22Rv1 (cell line): ENCODE data around the gene VASH2.

Source experiments
- ZFX ChIP-seq: fragments of 450-650 bp; IDR thresholded peaks from 2 replicates; pipeline ENCODE4 v1.6.1; 2017; ENCODE audit warnings: antibody characterized with exemption, borderline replicate concordance
- TF ChIP-seq, protein P1 (sequence below): fragments of 450-650 bp; IDR thresholded peaks from 2 replicates; pipeline ENCODE4 v1.5.1; 2017; ENCODE audit warnings: mild to moderate bottlenecking

DNA sequence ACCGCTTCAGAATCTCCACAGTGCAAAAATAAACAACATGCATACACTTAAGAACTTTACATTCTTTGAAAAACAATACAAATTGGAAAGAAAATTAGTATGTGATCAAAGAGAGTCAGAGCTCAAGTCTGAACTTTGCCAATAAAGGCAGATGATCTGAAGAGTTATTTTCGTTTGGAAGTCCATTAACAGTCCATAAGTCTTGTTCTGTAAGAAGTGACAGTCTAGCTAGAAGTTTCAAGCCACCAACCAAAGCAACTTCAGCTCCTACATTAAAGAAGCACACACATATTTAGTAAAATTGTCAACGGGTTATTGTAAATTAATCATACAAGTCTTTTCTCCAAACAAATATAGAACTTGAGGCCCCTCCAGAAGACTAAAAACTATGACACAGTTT lies 44.6 kb downstream of the VASH2 start:
- TF ChIP-seq, protein P1, sequence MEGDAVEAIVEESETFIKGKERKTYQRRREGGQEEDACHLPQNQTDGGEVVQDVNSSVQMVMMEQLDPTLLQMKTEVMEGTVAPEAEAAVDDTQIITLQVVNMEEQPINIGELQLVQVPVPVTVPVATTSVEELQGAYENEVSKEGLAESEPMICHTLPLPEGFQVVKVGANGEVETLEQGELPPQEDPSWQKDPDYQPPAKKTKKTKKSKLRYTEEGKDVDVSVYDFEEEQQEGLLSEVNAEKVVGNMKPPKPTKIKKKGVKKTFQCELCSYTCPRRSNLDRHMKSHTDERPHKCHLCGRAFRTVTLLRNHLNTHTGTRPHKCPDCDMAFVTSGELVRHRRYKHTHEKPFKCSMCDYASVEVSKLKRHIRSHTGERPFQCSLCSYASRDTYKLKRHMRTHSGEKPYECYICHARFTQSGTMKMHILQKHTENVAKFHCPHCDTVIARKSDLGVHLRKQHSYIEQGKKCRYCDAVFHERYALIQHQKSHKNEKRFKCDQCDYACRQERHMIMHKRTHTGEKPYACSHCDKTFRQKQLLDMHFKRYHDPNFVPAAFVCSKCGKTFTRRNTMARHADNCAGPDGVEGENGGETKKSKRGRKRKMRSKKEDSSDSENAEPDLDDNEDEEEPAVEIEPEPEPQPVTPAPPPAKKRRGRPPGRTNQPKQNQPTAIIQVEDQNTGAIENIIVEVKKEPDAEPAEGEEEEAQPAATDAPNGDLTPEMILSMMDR, result no peak
- TF ChIP-seq ZFX, result no peak
